NCI-H345 treated with DMSO at 0.1 percent for 48 hours (cell line): ENCODE measurements around the gene GAL.

Experiments used
- DNase-seq: peaks from one replicate; lab custom pipeline; 2025; ENCODE audit not compliant: unreplicated experiment; lab: John Stamatoyannopoulos, UW

The GAL gene

GRCh38 chr11:68680541-68681231, 3.7 kb upstream of the GAL start:
- DNase-seq: no peak

- no peak for DNase-seq
Observed at GRCh38 chr11:68682531-68682961, 1.8 kb upstream of the GAL start.

- DNase-seq: no peak
Observed at GRCh38 chr11:68683121-68683520, 1.2 kb upstream of the GAL start.

GRCh38 chr11:68683536-68684384, 584 bp upstream of the GAL start:
- no peak for DNase-seq

- DNase-seq: no peak
Observed at GRCh38 chr11:68685656-68686380, 1.5 kb downstream of the GAL start.

- DNase-seq: no peak
Observed at GRCh38 chr11:68686486-68686885, 2.1 kb downstream of the GAL start.

- no peak for DNase-seq
Observed at GRCh38 chr11:68687311-68687710, 3.0 kb downstream of the GAL start.

- DNase-seq: no peak
Observed at GRCh38 chr11:68687986-68688385, 3.6 kb downstream of the GAL start.

- no peak for DNase-seq
Observed at GRCh38 chr11:68688881-68689280, 4.5 kb downstream of the GAL start.

GRCh38 chr11:68689737-68690625, 5.6 kb downstream of the GAL start:
- DNase-seq: no peak

GRCh38 chr11:68690671-68691401, 6.5 kb downstream of the GAL start:
- no peak for DNase-seq

- no peak for DNase-seq
Observed at GRCh38 chr11:68691402-68691784, 7.0 kb downstream of the GAL start.

GRCh38 chr11:68692115-68692514, 7.8 kb downstream of the GAL start:
- DNase-seq: no peak

- no peak for DNase-seq
Observed at GRCh38 chr11:68692871-68693483, 8.6 kb downstream of the GAL start.

- DNase-seq: no peak
Observed at GRCh38 chr11:68693484-68693882, 9.1 kb downstream of the GAL start.

GRCh38 chr11:68694431-68695297, 10.3 kb downstream of the GAL start:
- DNase-seq: no peak

- no peak for DNase-seq
Observed at GRCh38 chr11:68695531-68695930, 11.2 kb downstream of the GAL start.

GRCh38 chr11:68698993-68699392, 14.6 kb downstream of the GAL start:
- no peak for DNase-seq

- no peak for DNase-seq
Observed at GRCh38 chr11:68704887-68705286, 20.5 kb downstream of the GAL start.
